Body of pancreas (tissue), 4 donors: ENCODE results near the gene DLG1.

ENCODE experiments used
- CTCF ChIP-seq, 7 experiments: fragments of 450-650 bp in 4 of 7; fragments of 200-600 bp in 3 of 7; sonication (generic) in 3 of 7; IDR thresholded peaks; one replicate each; pipeline ENCODE4 v1.5.1; 2016 to 2019; ENCODE audit warnings: antibody characterized with exemption in 7 of 7
- POLR2A ChIP-seq, 3 donors: fragments of 450-650 bp; IDR thresholded peaks; one replicate each; pipeline ENCODE4 v1.6.1; 2016; ENCODE audit warnings: antibody characterized with exemption in 3 of 3, mild to moderate bottlenecking in 2 of 3

GRCh38 chr3:197280156-197280555, 18.3 kb downstream of the DLG1 start:
- TF ChIP-seq CTCF (IDR thresholded peaks at IDR 0.05) (no peak), POLR2A (IDR thresholded peaks at IDR 0.05) (no peak)
